WTC11 (cell line): Measurements from ENCODE around the gene CNTLN. TPM values are rescaled to one million over a fixed set of nuclear protein-coding genes. Genes with fewer than 3 reads are reported as not detected.
A peak's percentile ranks its signal among the peaks of the same experiment; 100 is the strongest.

Source experiments
- ATF6 ChIP-seq: sonication (generic); formaldehyde crosslinking; IDR thresholded peaks from 2 replicates; pipeline ENCODE4 v1.8.1; 2023; ENCODE audit warnings: mild to moderate bottlenecking, missing genetic modification reagents
- FOXP1 ChIP-seq: sonication (generic); formaldehyde crosslinking; IDR thresholded peaks from 2 replicates; pipeline ENCODE4 v1.8.0; 2022; ENCODE audit warnings: missing genetic modification reagents, mild to moderate bottlenecking, moderate library complexity, borderline replicate concordance
- MLX ChIP-seq: sonication (generic); formaldehyde crosslinking; IDR thresholded peaks from 2 replicates; pipeline ENCODE4 v1.8.1; 2023; ENCODE audit warnings: mild to moderate bottlenecking, missing genetic modification reagents, moderate library complexity
- NR3C1 ChIP-seq: sonication (generic); formaldehyde crosslinking; conservative IDR thresholded peaks from 2 replicates; pipeline ENCODE4 v1.8.1; 2023; ENCODE audit warnings: low read depth, mild to moderate bottlenecking, missing genetic modification reagents
- PRRX2 ChIP-seq: fragments of 250-450 bp; sonication (Bioruptor Pico); IDR thresholded peaks from 2 replicates; pipeline ENCODE4 v1.8.0; 2021; ENCODE audit warnings: mild to moderate bottlenecking
- SP1 ChIP-seq: sonication (generic); formaldehyde crosslinking; conservative IDR thresholded peaks from 2 replicates; pipeline ENCODE4 v1.8.1; 2022; ENCODE audit warnings: missing genetic modification reagents
- ZMAT4 ChIP-seq: fragments of 250-450 bp; sonication (Bioruptor Pico); IDR thresholded peaks from 2 replicates; pipeline ENCODE4 v1.9.0; 2021; ENCODE audit warnings: mild to moderate bottlenecking
- ZNF532 ChIP-seq: fragments of 250-450 bp; sonication (Bioruptor Pico); IDR thresholded peaks from 2 replicates; pipeline ENCODE4 v1.9.0; 2021; ENCODE audit warnings: mild to moderate bottlenecking, borderline replicate concordance
- total RNA-seq: library from RNA; stranded (reverse); gene quantifications from 3 replicates; pipeline ENCODE4 v1.2.3, GENCODE V29; 2021
- TF ChIP-seq, protein P1 (sequence below): sonication (generic); formaldehyde crosslinking; IDR thresholded peaks from 2 replicates; pipeline ENCODE4 v1.8.1; 2022; ENCODE audit warnings: mild to moderate bottlenecking, missing genetic modification reagents, moderate library complexity, borderline replicate concordance
- TF ChIP-seq, protein P2 (sequence below): sonication (generic); formaldehyde crosslinking; IDR thresholded peaks from 2 replicates; pipeline ENCODE4 v1.8.0; 2022; ENCODE audit warnings: missing genetic modification reagents
- TF ChIP-seq, protein P3 (sequence below): sonication (generic); formaldehyde crosslinking; IDR thresholded peaks from 2 replicates; pipeline ENCODE4 v1.8.1; 2023; ENCODE audit warnings: mild to moderate bottlenecking, missing genetic modification reagents, borderline replicate concordance
- TF ChIP-seq, protein P4 (sequence below): sonication (generic); formaldehyde crosslinking; IDR thresholded peaks from 2 replicates; pipeline ENCODE4 v1.8.1; 2022; ENCODE audit warnings: low read depth, mild to moderate bottlenecking, moderate library complexity, missing genetic modification reagents, borderline replicate concordance

CNTLN gene
- total RNA-seq, 1 experiment from 2014 or later: 13.4 TPM

- no peak; the same call in 1 of the 2 replicates for TF ChIP-seq ATF6 (CRISPR knock-in tag)
- 0 out of 2 replicates have a peak, but pooled peaks have one; percentile 52 for TF ChIP-seq SP1 (CRISPR knock-in tag)
- TF ChIP-seq MLX: 0 out of 2 replicates have a peak, but pooled peaks have one; percentile 88
- peak; percentile 98 for TF ChIP-seq FOXP1 (CRISPR knock-in tag)
- no peak for TF ChIP-seq PRRX2 (CRISPR knock-in tag)
- TF ChIP-seq, protein P1, sequence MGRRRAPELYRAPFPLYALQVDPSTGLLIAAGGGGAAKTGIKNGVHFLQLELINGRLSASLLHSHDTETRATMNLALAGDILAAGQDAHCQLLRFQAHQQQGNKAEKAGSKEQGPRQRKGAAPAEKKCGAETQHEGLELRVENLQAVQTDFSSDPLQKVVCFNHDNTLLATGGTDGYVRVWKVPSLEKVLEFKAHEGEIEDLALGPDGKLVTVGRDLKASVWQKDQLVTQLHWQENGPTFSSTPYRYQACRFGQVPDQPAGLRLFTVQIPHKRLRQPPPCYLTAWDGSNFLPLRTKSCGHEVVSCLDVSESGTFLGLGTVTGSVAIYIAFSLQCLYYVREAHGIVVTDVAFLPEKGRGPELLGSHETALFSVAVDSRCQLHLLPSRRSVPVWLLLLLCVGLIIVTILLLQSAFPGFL (CRISPR knock-in tag): peak; percentile 79
- TF ChIP-seq, protein P2, sequence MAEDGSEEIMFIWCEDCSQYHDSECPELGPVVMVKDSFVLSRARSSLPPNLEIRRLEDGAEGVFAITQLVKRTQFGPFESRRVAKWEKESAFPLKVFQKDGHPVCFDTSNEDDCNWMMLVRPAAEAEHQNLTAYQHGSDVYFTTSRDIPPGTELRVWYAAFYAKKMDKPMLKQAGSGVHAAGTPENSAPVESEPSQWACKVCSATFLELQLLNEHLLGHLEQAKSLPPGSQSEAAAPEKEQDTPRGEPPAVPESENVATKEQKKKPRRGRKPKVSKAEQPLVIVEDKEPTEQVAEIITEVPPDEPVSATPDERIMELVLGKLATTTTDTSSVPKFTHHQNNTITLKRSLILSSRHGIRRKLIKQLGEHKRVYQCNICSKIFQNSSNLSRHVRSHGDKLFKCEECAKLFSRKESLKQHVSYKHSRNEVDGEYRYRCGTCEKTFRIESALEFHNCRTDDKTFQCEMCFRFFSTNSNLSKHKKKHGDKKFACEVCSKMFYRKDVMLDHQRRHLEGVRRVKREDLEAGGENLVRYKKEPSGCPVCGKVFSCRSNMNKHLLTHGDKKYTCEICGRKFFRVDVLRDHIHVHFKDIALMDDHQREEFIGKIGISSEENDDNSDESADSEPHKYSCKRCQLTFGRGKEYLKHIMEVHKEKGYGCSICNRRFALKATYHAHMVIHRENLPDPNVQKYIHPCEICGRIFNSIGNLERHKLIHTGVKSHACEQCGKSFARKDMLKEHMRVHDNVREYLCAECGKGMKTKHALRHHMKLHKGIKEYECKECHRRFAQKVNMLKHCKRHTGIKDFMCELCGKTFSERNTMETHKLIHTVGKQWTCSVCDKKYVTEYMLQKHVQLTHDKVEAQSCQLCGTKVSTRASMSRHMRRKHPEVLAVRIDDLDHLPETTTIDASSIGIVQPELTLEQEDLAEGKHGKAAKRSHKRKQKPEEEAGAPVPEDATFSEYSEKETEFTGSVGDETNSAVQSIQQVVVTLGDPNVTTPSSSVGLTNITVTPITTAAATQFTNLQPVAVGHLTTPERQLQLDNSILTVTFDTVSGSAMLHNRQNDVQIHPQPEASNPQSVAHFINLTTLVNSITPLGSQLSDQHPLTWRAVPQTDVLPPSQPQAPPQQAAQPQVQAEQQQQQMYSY (CRISPR knock-in tag): peak; percentile 78
- no peak for TF ChIP-seq ZMAT4
- peak; percentile 91 for TF ChIP-seq ZNF532 (CRISPR knock-in tag)
- TF ChIP-seq NR3C1: 0 out of 2 replicates have a peak, but pooled peaks have one; percentile 34
- TF ChIP-seq, protein P3, sequence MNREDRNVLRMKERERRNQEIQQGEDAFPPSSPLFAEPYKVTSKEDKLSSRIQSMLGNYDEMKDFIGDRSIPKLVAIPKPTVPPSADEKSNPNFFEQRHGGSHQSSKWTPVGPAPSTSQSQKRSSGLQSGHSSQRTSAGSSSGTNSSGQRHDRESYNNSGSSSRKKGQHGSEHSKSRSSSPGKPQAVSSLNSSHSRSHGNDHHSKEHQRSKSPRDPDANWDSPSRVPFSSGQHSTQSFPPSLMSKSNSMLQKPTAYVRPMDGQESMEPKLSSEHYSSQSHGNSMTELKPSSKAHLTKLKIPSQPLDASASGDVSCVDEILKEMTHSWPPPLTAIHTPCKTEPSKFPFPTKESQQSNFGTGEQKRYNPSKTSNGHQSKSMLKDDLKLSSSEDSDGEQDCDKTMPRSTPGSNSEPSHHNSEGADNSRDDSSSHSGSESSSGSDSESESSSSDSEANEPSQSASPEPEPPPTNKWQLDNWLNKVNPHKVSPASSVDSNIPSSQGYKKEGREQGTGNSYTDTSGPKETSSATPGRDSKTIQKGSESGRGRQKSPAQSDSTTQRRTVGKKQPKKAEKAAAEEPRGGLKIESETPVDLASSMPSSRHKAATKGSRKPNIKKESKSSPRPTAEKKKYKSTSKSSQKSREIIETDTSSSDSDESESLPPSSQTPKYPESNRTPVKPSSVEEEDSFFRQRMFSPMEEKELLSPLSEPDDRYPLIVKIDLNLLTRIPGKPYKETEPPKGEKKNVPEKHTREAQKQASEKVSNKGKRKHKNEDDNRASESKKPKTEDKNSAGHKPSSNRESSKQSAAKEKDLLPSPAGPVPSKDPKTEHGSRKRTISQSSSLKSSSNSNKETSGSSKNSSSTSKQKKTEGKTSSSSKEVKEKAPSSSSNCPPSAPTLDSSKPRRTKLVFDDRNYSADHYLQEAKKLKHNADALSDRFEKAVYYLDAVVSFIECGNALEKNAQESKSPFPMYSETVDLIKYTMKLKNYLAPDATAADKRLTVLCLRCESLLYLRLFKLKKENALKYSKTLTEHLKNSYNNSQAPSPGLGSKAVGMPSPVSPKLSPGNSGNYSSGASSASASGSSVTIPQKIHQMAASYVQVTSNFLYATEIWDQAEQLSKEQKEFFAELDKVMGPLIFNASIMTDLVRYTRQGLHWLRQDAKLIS (CRISPR knock-in tag): 0 out of 2 replicates have a peak, but pooled peaks have one; percentile 87
- TF ChIP-seq, protein P4, sequence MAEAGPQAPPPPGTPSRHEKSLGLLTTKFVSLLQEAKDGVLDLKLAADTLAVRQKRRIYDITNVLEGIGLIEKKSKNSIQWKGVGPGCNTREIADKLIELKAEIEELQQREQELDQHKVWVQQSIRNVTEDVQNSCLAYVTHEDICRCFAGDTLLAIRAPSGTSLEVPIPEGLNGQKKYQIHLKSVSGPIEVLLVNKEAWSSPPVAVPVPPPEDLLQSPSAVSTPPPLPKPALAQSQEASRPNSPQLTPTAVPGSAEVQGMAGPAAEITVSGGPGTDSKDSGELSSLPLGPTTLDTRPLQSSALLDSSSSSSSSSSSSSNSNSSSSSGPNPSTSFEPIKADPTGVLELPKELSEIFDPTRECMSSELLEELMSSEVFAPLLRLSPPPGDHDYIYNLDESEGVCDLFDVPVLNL: peak; percentile 99
These were observed at the start of gene CNTLN (continued) for GRCh38 chr9:17134396-17135294.
